HUES64 (cell line): ENCODE results near the gene SLC1A4.
"Not testable (repeated sequence)": the region's sequence is repeated elsewhere in the genome, so short reads cannot be mapped to it uniquely, and the experiment has no call there.

ENCODE experiments used
- H3K27ac ChIP-seq: 2 replicates; pipeline ENCODE4 v1.7.0; 2013; ENCODE audit warnings: low read depth, low read length, inconsistent platforms
- H3K27me3 ChIP-seq: 2 replicates; pipeline ENCODE4 v1.6.1; 2013; ENCODE audit warnings: mild to moderate bottlenecking, low read length; ENCODE audit not compliant: insufficient read depth
- H3K36me3 ChIP-seq: 2 replicates; pipeline ENCODE4 v1.6.1; 2013; ENCODE audit warnings: mild to moderate bottlenecking, low read length; ENCODE audit not compliant: insufficient read depth
- H3K4me1 ChIP-seq: 2 replicates; pipeline ENCODE4 v1.6.1; 2013; ENCODE audit warnings: mild to moderate bottlenecking, low read length, moderate library complexity; ENCODE audit not compliant: insufficient read depth
- H3K4me3 ChIP-seq: 2 replicates; pipeline ENCODE4 v1.5.1; 2013; ENCODE audit warnings: mild to moderate bottlenecking, low read length, moderate library complexity
- H3K9ac ChIP-seq: 2 replicates; pipeline ENCODE4 v1.6.1; 2013; ENCODE audit warnings: mild to moderate bottlenecking, low read depth, low read length
- H3K9me3 ChIP-seq: 2 replicates; pipeline ENCODE4 v1.6.1; 2013; ENCODE audit warnings: low read depth, low read length; ENCODE audit not compliant: insufficient read depth
- WGBS: fragments of 150-250, 120-280 bp; methylation state at CpG from one replicate; pipeline ENCODE4 v1.1.7; 2013; ENCODE audit warnings: missing lambda C conversion rate; 5-methylcytosine and 5-hydroxymethylcytosine counted together

The SLC1A4 gene

DNA sequence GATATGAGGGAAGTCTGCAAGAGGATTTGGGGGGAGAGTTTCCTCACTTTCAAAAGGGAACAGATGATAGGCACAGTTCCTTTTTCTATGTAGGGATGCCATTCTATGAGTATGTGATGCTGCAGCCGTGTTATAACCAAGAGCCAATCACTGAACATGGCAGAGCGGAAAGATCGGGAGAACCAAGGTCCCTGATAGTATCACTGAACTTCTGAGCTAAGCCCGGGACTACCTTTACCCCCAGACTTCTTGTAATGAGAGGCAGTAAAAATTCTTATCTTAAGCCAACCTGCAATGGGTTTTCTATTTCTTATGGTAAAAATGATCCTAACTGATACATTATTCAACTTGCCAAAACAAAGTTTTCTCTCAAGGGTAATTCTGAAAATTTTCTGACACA lies 21.6 kb upstream of the SLC1A4 start:
- Histone ChIP-seq H3K4me1 (no peaks in the 10 kb centered on the region), H3K36me3 (no peaks in the 10 kb centered on the region), H3K4me3 (no peak overlapping the region), H3K27me3 (no peaks in the 10 kb centered on the region), H3K27ac (no peak overlapping the region), H3K9me3 (no peaks in the 10 kb centered on the region), H3K9ac (no peak overlapping the region)
- 98% methylated on average over 4 of the region's 4 CpGs for WGBS

DNA sequence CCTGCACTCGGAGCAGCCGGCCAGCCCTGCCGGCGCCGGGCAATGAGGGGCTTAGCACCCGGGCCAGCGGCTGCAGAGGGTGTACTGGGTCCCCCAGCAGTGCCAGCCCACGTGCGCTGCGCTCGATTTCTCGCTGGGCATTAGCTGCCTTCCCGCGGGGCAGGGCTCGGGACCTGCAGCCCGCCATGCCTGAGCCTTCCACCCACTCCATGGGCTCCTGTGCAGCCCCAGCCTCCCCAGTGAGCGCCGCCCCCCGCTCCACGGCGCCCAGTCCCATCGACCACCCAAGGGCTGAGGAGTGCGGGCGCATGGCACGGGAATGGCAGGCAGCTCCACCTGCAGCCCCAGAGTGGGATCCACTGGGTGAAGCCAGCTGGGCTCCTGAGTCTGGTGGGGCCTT lies 20.1 kb upstream of the SLC1A4 start:
- not testable (repeated sequence) for H3K4me1 ChIP-seq, H3K9me3 ChIP-seq, H3K36me3 ChIP-seq, H3K4me3 ChIP-seq, H3K27ac ChIP-seq, H3K9ac ChIP-seq, H3K27me3 ChIP-seq
- 97% methylated on average over 25 of the region's 25 CpGs for WGBS

DNA sequence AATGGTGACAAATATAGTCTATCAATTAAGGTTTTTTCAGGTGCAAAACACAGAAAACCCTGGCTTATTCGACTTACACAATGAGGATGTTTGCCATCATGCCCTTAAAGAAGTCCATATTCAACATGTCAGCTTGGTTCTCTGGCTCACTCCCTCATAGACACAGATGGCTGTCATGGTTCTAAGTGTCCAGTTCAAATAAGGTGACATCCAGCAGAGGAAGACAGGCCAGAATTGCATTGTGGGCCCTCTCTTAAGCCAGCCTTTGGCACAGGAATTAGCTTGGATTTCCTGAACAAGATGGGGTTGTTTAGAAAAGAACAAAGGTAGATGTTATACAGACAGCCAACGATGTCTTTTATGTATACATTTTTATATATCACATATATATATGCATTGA lies 18.7 kb upstream of the SLC1A4 start:
- no peak overlapping the region for H3K4me3 ChIP-seq
- no peaks in the 10 kb centered on the region for H3K9me3 ChIP-seq
- H3K4me1 ChIP-seq: peaks cover 9% of the 10 kb centered on the region
- WGBS: 94% methylated on average over 1 of the region's 2 CpGs
- H3K9ac ChIP-seq: no peak overlapping the region
- H3K27ac ChIP-seq: no peak overlapping the region
- H3K36me3 ChIP-seq: no peaks in the 10 kb centered on the region
- H3K27me3 ChIP-seq: no peaks in the 10 kb centered on the region

DNA sequence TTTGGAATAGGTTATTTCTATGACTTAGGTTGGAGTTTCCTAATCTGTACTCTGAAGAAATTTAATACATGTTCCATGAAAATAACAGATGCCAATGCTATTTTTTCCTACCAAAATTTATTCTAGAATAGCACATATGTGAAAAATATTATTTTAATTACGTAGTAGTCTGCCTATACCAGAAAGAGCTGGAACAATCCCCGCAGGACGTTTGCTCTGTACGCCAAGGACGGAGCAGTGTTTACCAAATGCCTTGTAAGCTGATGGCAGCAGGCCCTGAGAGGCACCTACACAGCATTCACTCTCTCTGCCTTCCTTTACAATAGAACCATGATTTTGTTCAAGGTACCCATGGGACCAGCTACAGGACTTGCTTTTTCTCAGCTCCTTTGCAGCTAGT lies 16.8 kb upstream of the SLC1A4 start:
- Histone ChIP-seq H3K27ac (no peak overlapping the region), H3K4me3 (no peak overlapping the region), H3K36me3 (no peaks in the 10 kb centered on the region), H3K27me3 (no peaks in the 10 kb centered on the region), H3K9me3 (no peaks in the 10 kb centered on the region), H3K4me1 (peaks cover 9% of the 10 kb centered on the region), H3K9ac (no peak overlapping the region)
- WGBS: 96% methylated on average over 5 of the region's 5 CpGs

DNA sequence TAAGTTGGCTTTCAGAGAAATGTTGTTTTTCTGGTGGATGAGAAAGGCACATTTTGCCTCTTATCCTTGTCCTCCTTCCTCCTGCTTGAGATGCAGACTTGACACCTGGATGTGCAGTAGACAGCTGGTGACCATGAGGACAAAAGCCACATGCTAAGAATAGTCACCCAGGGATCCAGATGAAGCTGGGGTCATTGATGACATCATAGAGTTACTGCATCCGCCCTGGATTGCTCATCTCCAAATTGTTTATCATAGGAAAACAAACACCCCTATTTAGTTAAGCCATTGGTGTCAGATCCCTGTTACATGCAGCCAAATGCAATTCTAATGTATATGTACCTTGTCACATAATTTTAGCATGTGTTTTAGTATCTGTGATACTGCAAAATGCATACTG lies 16.3 kb upstream of the SLC1A4 start:
- Histone ChIP-seq H3K27me3 (no peaks in the 10 kb centered on the region), H3K4me3 (no peak overlapping the region), H3K9ac (no peak overlapping the region), H3K27ac (no peak overlapping the region), H3K9me3 (no peaks in the 10 kb centered on the region), H3K4me1 (peaks cover 9% of the 10 kb centered on the region), H3K36me3 (no peaks in the 10 kb centered on the region)
- WGBS: 84% methylated on average over 1 of the region's 1 CpG

DNA sequence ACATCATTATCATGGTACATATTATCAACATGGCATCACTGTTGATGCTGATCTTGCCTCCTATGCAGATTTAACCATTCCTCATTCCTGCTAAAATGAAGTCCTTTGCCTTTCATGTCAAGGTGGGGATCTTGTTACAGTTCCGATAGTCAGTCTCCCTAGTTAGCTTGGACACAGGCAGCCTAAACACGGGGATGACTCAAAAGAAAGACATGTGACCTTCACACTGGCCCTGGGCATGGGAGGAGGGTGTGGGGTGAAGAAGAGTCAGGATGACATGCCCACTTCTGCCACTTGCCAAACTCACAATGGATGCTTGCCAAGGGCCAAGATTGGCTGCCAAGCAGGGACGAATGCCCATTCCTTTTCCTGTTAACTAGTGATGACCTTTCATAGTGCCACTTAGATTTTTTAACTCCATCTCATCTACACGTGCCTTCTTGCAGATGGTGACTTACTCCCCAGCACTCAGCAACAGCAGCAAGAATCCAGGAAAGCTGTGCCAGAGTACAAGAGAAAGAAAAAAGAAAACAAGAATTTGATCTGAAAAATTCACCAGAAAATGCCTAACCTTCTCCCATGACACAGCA lies 13.9 kb upstream of the SLC1A4 start:
- no peaks in the 10 kb centered on the region for H3K27me3 ChIP-seq
- peaks cover 9% of the 10 kb centered on the region for H3K4me1 ChIP-seq
- no peak overlapping the region for H3K27ac ChIP-seq
- no peak overlapping the region for H3K9ac ChIP-seq
- WGBS: 56% methylated on average over 4 of the region's 4 CpGs
- H3K36me3 ChIP-seq: no peaks in the 10 kb centered on the region
- no peaks in the 10 kb centered on the region for H3K9me3 ChIP-seq
- no peak overlapping the region for H3K4me3 ChIP-seq

DNA sequence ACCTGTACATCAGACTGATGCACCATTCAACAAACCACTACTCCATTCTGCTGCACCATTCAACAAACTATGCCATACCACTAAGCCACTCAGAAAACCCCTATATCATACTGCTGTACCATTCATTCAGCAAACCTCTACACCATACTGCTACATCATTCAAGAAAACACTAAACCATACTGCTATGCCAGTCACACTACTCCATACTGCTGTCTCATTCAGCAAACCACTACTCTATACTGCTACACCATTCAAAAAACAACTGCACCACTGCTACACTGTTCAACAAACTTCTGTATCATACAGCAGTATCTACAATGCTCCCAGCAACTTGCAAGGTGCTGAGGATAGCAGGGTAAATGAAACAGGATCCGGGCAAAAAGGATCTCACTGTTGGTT lies 12.9 kb upstream of the SLC1A4 start:
- H3K4me3 ChIP-seq: no peak overlapping the region
- H3K27ac ChIP-seq: no peak overlapping the region
- H3K4me1 ChIP-seq: peaks cover 9% of the 10 kb centered on the region
- H3K36me3 ChIP-seq: no peaks in the 10 kb centered on the region
- 100% methylated on average over 1 of the region's 1 CpG for WGBS
- H3K27me3 ChIP-seq: no peaks in the 10 kb centered on the region
- H3K9me3 ChIP-seq: no peaks in the 10 kb centered on the region
- H3K9ac ChIP-seq: no peak overlapping the region

DNA sequence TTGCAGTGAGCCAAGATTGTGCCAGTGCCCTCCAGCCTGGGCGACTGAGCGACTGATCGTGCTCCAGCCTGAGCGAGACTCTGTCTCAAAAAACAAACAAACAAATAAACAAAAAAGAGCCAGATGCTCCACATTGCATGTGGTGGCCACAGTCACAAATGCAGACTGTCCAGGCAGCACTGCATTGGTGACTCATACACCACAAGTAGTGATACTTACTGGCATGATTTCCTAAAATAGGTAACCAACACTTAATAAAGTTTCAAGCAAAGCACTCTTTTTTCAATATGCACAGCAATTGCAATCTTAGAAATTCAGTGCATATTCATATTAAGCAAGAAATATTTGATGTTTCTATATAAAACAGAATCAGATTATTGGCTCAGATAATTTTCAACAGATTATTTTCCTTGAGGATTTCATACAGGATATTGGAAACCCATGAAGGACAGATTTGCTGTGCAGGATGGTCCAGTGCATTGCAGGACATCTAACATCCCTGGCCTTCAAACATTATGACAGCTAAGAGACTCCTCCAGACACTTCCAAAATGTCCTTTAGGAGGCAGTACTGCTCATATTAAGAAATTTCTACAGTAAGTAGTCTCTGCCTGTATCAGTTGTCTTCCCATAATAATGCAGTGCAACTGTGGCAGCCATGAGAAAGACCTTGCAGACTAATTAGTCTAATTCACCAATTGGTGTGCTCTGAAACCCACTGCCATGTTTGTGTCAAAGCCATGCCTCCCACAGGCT lies 10.5 kb upstream of the SLC1A4 start:
- no peaks in the 10 kb centered on the region for H3K27me3 ChIP-seq
- no peaks in the 10 kb centered on the region for H3K9me3 ChIP-seq
- H3K4me3 ChIP-seq: no peak overlapping the region
- no peak overlapping the region for H3K27ac ChIP-seq
- no peaks in the 10 kb centered on the region for H3K36me3 ChIP-seq
- H3K9ac ChIP-seq: no peak overlapping the region
- peaks cover 9% of the 10 kb centered on the region for H3K4me1 ChIP-seq
- WGBS: 95% methylated on average over 4 of the region's 4 CpGs

DNA sequence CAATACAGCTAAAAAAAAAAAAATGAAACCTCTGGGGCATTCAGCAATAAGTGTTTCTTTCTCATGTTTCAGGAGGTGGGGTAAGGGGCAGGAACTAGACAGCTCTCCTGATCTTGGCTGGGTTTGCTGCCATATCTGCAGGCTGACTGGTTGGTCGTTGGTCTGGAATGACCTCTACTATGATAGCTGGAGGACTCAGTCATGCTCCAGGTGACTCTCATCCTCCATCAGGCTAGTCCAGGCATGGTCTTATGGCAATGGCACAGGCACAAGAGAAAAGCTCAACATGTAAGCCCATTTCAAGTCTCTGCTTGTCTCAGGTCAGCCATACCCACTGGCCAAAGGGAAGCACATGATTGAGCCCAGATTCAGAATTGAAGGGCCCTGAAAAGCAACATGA lies 9.5 kb upstream of the SLC1A4 start:
- 92% methylated on average over 1 of the region's 1 CpG for WGBS
- Histone ChIP-seq H3K9me3 (no peaks in the 10 kb centered on the region), H3K27me3 (no peaks in the 10 kb centered on the region), H3K36me3 (no peaks in the 10 kb centered on the region), H3K4me1 (peaks cover 5% of the 10 kb centered on the region), H3K4me3 (no peak overlapping the region), H3K27ac (no peak overlapping the region), H3K9ac (no peak overlapping the region)

DNA sequence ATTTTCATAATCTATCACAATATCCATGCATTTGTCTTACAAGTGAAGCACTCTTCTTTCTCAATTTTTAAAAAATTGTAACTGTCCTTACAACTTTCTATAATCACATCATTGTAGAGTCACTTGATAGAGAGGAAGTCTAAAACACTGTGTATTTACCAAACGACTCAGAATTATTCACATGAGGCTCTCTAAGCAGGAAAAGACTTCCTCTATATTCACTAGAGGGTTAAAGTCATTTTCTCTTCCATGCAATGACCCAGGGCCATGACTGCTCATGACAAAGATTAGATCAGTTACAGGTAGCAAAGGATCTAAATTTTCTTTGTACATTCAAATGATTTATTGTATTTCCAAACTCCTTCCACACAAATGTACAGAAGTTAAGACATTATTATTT lies 9.0 kb upstream of the SLC1A4 start:
- H3K4me3 ChIP-seq: no peak overlapping the region
- WGBS: 67% methylated on average over 1 of the region's 1 CpG

DNA sequence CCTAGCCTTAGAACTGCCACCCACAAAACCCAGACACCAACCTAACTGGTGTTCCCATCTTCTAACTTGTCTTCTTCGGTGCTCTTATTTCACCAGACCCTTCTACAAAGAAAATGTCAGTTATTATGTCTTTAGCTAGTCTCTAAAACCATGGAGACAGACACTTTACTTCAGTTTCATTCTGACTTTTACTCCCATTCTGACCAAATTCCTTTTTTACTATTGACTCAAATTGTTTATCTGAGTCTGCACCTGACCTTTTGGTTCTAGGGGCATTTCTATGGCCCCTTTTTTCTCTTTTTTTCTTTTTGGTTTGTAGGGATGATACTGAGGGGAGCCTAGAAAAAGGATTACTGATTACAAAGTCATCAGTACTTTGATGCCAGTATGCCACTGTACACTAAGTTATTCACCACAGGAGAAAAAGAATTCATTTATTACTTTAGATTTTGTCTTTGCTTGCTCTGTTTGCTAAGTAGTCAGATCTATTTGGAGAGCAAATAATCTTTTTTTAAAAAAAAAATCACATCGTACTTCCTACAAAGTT lies 6.8 kb upstream of the SLC1A4 start:
- no peak overlapping the region for H3K4me3 ChIP-seq
- H3K27me3 ChIP-seq: peaks cover 16% of the 10 kb centered on the region
- 87% methylated on average over 1 of the region's 2 CpGs for WGBS
- H3K9ac ChIP-seq: no peak overlapping the region
- H3K36me3 ChIP-seq: no peaks in the 10 kb centered on the region
- H3K27ac ChIP-seq: no peak overlapping the region
- H3K9me3 ChIP-seq: no peaks in the 10 kb centered on the region
- no peaks in the 10 kb centered on the region for H3K4me1 ChIP-seq

More for the DNA sequence above, 9.0 kb upstream of the SLC1A4 start:
- H3K27me3 ChIP-seq: 0 out of 2 replicates have a peak, but pooled peaks cover 1% of the 10 kb centered on the region
- no peak overlapping the region for H3K27ac ChIP-seq
- H3K9me3 ChIP-seq: no peaks in the 10 kb centered on the region
- no peak overlapping the region for H3K9ac ChIP-seq
- no peaks in the 10 kb centered on the region for H3K36me3 ChIP-seq
- H3K4me1 ChIP-seq: peaks cover under 1% of the 10 kb centered on the region
